MCF 10A (cell line): ENCODE results near the gene PRKAR1B. TPM values are rescaled to one million over a fixed set of nuclear protein-coding genes. Genes with fewer than 3 reads are reported as not detected.
A peak's percentile ranks its signal among the peaks of the same experiment; 100 is the strongest.

ENCODE experiments used
- BruUV-seq: library from RNA; stranded (reverse); fragments of 400-500 nt; replicated peaks from 2 replicates; lab custom pipeline; 2021; lab: Mats Ljungman, UMichigan
- CTCF ChIA-PET: fragments of 300-600 bp; sonication (Branson Sonifier 250); formaldehyde crosslinking; extraction: SDS; loops from one replicate; lab custom pipeline; 2021; ENCODE audit warnings: antibody characterized with exemption, inconsistent platforms; lab: Yijun Ruan, JAX
- POLR2A ChIA-PET: fragments of 300-600, 350-650 bp; sonication (Branson Sonifier 250); formaldehyde crosslinking; extraction: SDS; loops from one replicate; lab custom pipeline; 2020; ENCODE audit warnings: antibody characterized with exemption, inconsistent platforms; lab: Yijun Ruan, JAX
- DNase-seq: peaks from one replicate; pipeline ENCODE4 v3.0.0-alpha.2; 2018; ENCODE audit not compliant: unreplicated experiment
- H3K27ac Mint-ChIP-seq: one replicate; pipeline ENCODE4 v1.8.0; 2022; ENCODE audit warnings: mild to moderate bottlenecking, low read depth, mixed read lengths; ENCODE audit not compliant: unreplicated experiment
- H3K27me3 Mint-ChIP-seq: one replicate; pipeline ENCODE4 v1.8.0; 2022; ENCODE audit warnings: mixed read lengths; ENCODE audit not compliant: insufficient read depth, unreplicated experiment
- H3K36me3 Mint-ChIP-seq: one replicate; pipeline ENCODE4 v1.8.0; 2022; ENCODE audit warnings: mild to moderate bottlenecking, moderate library complexity, mixed read lengths; ENCODE audit not compliant: insufficient read depth, unreplicated experiment
- H3K4me1 Mint-ChIP-seq: one replicate; pipeline ENCODE4 v1.8.0; 2022; ENCODE audit warnings: mixed read lengths; ENCODE audit not compliant: insufficient read depth, unreplicated experiment
- H3K4me3 Mint-ChIP-seq: one replicate; pipeline ENCODE4 v1.8.0; 2022; ENCODE audit warnings: mild to moderate bottlenecking, moderate library complexity, mixed read lengths; ENCODE audit not compliant: unreplicated experiment
- H3K9me3 Mint-ChIP-seq: one replicate; pipeline ENCODE4 v1.8.0; 2022; ENCODE audit warnings: mixed read lengths; ENCODE audit not compliant: unreplicated experiment
- intact Hi-C: fragments of 100-400 bp; cut with micrococcal nuclease; formaldehyde crosslinking; loops from 2 replicates; pipeline ENCODE4 v1.14.1; 2022
- total RNA-seq: library from RNA; stranded (reverse); gene quantifications from 2 replicates; pipeline ENCODE4 v1.2.3, GENCODE V29; 2022
- TF ChIP-seq, protein P1 (sequence below): fragments of 200-600 bp; IDR thresholded peaks from one replicate; pipeline ENCODE4 v1.8.0; 2022; ENCODE audit warnings: antibody characterized with exemption, mild to moderate bottlenecking; ENCODE audit not compliant: unreplicated experiment

Gene PRKAR1B
- total RNA-seq, 1 experiment from 2014 or later, result 31.5 TPM

GRCh38 chr7:517774-518629, 209.1 kb downstream of the PRKAR1B start:
- TF ChIP-seq, protein P1, sequence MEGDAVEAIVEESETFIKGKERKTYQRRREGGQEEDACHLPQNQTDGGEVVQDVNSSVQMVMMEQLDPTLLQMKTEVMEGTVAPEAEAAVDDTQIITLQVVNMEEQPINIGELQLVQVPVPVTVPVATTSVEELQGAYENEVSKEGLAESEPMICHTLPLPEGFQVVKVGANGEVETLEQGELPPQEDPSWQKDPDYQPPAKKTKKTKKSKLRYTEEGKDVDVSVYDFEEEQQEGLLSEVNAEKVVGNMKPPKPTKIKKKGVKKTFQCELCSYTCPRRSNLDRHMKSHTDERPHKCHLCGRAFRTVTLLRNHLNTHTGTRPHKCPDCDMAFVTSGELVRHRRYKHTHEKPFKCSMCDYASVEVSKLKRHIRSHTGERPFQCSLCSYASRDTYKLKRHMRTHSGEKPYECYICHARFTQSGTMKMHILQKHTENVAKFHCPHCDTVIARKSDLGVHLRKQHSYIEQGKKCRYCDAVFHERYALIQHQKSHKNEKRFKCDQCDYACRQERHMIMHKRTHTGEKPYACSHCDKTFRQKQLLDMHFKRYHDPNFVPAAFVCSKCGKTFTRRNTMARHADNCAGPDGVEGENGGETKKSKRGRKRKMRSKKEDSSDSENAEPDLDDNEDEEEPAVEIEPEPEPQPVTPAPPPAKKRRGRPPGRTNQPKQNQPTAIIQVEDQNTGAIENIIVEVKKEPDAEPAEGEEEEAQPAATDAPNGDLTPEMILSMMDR, result no peak
- Mint-ChIP-seq H3K27ac (peak overlapping the region; percentile 90), H3K36me3 (no peaks in the 10 kb centered on the region), H3K27me3 (no peaks in the 10 kb centered on the region), H3K9me3 (no peaks in the 10 kb centered on the region), H3K4me1 (peaks cover 4% of the 10 kb centered on the region), H3K4me3 (peak overlapping the region; percentile 85)
- CTCF ChIA-PET, result interaction anchor here (0.8 kb wide), 1 partner anchor 214 kb away, joined by 3 read pairs; no protein-coding TSS in a partner anchor
- POLR2A ChIA-PET, result interaction anchor here (0.6 to 2.8 kb wide), 15 partner anchors 17 to 619 kb away, joined by 3 to 39 read pairs (median 4); partner anchors contain the start of gene PRKAR1B
- peak; percentile 55 for DNase-seq
- intact Hi-C loops, result loop anchor here (2.0 to 5.0 kb wide), 4 partner anchors 21 to 209 kb away; partner anchors contain the start of genes DNAAF5 and PRKAR1B
- BruUV-seq, result no TSS peak

DNA sequence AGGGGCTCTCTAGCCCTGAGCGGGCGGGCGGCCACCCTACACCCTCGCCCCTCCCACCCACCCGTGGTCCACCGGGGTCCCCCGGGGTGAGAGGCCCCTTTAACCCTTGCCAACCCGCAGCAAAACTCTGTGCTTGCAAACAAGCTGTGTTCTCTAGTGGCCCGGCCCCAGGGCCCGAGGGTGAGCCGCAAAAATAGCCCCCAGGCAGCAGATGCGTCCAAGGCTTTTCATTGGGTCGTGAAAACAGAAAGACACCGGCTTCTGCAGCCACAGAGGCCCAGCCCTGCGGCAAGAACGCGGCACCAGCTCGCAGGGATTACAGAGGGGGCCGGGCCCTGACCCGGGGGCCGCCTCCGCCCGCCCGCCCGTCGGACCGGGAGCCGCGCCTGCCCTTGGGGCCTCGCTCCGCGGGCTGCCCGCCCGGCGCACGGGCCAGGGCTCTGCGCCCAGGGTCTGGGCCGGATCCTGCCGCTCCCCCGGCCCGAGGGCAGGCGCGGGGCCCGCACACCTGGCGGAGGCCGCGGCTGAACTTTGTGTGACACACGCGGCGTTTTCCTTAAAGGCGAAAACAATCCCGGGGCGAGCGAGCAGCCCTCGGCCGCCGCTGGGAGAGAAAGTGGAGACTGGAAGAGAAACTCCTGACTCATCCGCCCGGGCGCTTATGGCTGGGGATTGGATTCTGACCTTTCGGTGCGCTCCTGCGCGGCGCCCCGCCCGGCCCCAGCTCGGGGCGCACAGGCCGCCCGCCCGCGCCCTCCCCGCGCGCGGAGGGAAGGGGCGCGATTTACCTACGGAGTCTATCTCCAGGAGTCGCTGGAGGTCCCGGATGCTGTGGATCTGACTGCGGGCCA, 210.2 kb downstream of the PRKAR1B start:
- intact Hi-C loops, result loop anchor here (5.0 kb wide), 1 partner anchor 210 kb away; the partner anchor contains the start of genes DNAAF5 and PRKAR1B
- CTCF ChIA-PET, result interaction anchor here (0.7 to 1.2 kb wide), 2 partner anchors 19 to 495 kb away, joined by 3 to 5 read pairs; no protein-coding TSS in a partner anchor
- H3K36me3 Mint-ChIP-seq, result peaks cover 6% of the 10 kb centered on the region
- H3K4me1 Mint-ChIP-seq, result peaks cover 4% of the 10 kb centered on the region
- no peaks in the 10 kb centered on the region for H3K9me3 Mint-ChIP-seq
- H3K4me3 Mint-ChIP-seq, result peak overlapping the region; percentile 85
- TF ChIP-seq, protein P1, result no peak
- POLR2A ChIA-PET, result interaction anchor here (0.6 to 1.1 kb wide), 3 partner anchors 18 to 114 kb away, joined by 3 to 8 read pairs (median 5); no protein-coding TSS in a partner anchor
- H3K27ac Mint-ChIP-seq, result no peak overlapping the region
- no TSS peak for BruUV-seq
- no peaks in the 10 kb centered on the region for H3K27me3 Mint-ChIP-seq
- DNase-seq, result peak; percentile 82

GRCh38 chr7:516216-516605, 210.9 kb downstream of the PRKAR1B start:
- Mint-ChIP-seq H3K9me3 (no peaks in the 10 kb centered on the region), H3K4me1 (peaks cover 4% of the 10 kb centered on the region), H3K27ac (no peak overlapping the region), H3K36me3 (peaks cover 12% of the 10 kb centered on the region), H3K4me3 (peak overlapping the region; percentile 85), H3K27me3 (no peaks in the 10 kb centered on the region)
- BruUV-seq, result no TSS peak
- TF ChIP-seq, protein P1, result no peak
- ChIA-PET CTCF (interaction anchor here (1.2 kb wide), 1 partner anchor 20 kb away, joined by 3 read pairs; no protein-coding TSS in a partner anchor), POLR2A (no interaction called here)
- no peak for DNase-seq
- intact Hi-C loops, result loop anchor here (5.0 kb wide), 1 partner anchor 211 kb away; the partner anchor contains the start of genes DNAAF5 and PRKAR1B
